NCI-H2171 (cell line): ENCODE measurements around the gene ANKS1A.
"Not testable (repeated sequence)": the region's sequence is repeated elsewhere in the genome, so short reads cannot be mapped to it uniquely, and the experiment has no call there.

Experiments
- DNase-seq: peaks from one replicate; lab custom pipeline; 2025; lab: John Stamatoyannopoulos, UW

Gene ANKS1A

GRCh38 chr6:34887753-34888513 lies 1.1 kb upstream of the ANKS1A start, which contains the start of gene TAF11:
Gene TAF11 (minus strand): TSS chr6:34888042. CDS start chr6:34887957, 85 bp downstream.
- peak; percentile 95 for DNase-seq

GRCh38 chr6:34888514-34888856 lies 570 bp upstream of the ANKS1A start:
- no peak for DNase-seq

- no peak for DNase-seq
Measured at GRCh38 chr6:34890533-34890925, 1.5 kb downstream of the ANKS1A start.

GRCh38 chr6:34891296-34891695 lies 2.2 kb downstream of the ANKS1A start:
- DNase-seq: no peak

GRCh38 chr6:34894693-34895092 lies 5.6 kb downstream of the ANKS1A start:
- DNase-seq: no peak

- no peak for DNase-seq
Measured at GRCh38 chr6:34897130-34897529, 8.1 kb downstream of the ANKS1A start.

- DNase-seq: no peak
Measured at GRCh38 chr6:34897716-34898115, 8.7 kb downstream of the ANKS1A start.

- DNase-seq: not testable (repeated sequence)
Measured at GRCh38 chr6:34899748-34900147, 10.7 kb downstream of the ANKS1A start.

- DNase-seq: no peak
Measured at GRCh38 chr6:34900321-34901031, 11.4 kb downstream of the ANKS1A start.

GRCh38 chr6:34901930-34902329 lies 12.9 kb downstream of the ANKS1A start:
- no peak for DNase-seq

GRCh38 chr6:34904990-34905613 lies 16.0 kb downstream of the ANKS1A start:
- DNase-seq: no peak

GRCh38 chr6:34906826-34907225 lies 17.8 kb downstream of the ANKS1A start:
- DNase-seq: no peak

GRCh38 chr6:34908194-34908593 lies 19.1 kb downstream of the ANKS1A start:
- DNase-seq: no peak

- no peak for DNase-seq
Measured at GRCh38 chr6:34909320-34909883, 20.3 kb downstream of the ANKS1A start.

GRCh38 chr6:34911822-34912221 lies 22.8 kb downstream of the ANKS1A start:
- no peak for DNase-seq

GRCh38 chr6:34912715-34913464 lies 23.8 kb downstream of the ANKS1A start:
- no peak for DNase-seq

- DNase-seq: no peak
Measured at GRCh38 chr6:34914358-34914757, 25.3 kb downstream of the ANKS1A start.

GRCh38 chr6:34916348-34916967 lies 27.4 kb downstream of the ANKS1A start:
- DNase-seq: no peak

- DNase-seq: no peak
Measured at GRCh38 chr6:34917626-34918285, 28.7 kb downstream of the ANKS1A start.

- no peak for DNase-seq
Measured at GRCh38 chr6:34919651-34920050, 30.6 kb downstream of the ANKS1A start.

GRCh38 chr6:34920097-34920496 lies 31.0 kb downstream of the ANKS1A start:
- no peak for DNase-seq
